B cell (primary cell): ENCODE results near the gene SPATA21. TPM values are rescaled to one million over a fixed set of nuclear protein-coding genes. Genes with fewer than 3 reads are reported as not detected.
A peak's percentile ranks its signal among the peaks of the same experiment; 100 is the strongest.

Experiments used
- ATAC-seq: fragments of 200-7000 bp; cut with Tn5 transposase; one replicate; pipeline ENCODE4 v1.10.0; 2021; ENCODE audit warnings: low read depth, mild to moderate bottlenecking, moderate number of reproducible peaks, moderate library complexity
- CTCF ChIA-PET: fragments of 350-600 bp; sonication (Branson Sonifier 250); formaldehyde crosslinking; loops from one replicate; lab custom pipeline; 2021; ENCODE audit warnings: antibody characterized with exemption, inconsistent platforms; lab: Charles Lee
- POLR2A ChIA-PET: fragments of 350-600 bp; sonication (Branson Sonifier 250); formaldehyde crosslinking; loops from one replicate; lab custom pipeline; 2021; ENCODE audit warnings: antibody characterized with exemption; lab: Charles Lee
- DNase-seq: peaks from one replicate; pipeline ENCODE4 v3.0.0; 2013
- H2AFZ ChIP-seq: 2 replicates; pipeline ENCODE4 v1.6.1; 2012; ENCODE audit warnings: mild to moderate bottlenecking, low read depth, low read length; ENCODE audit not compliant: insufficient read depth, poor library complexity, severe bottlenecking
- H3K27ac ChIP-seq, 2 donors: 1 replicate in 1 of 2; 2 replicates in 1 of 2; pipeline ENCODE4 v1.5.1; 2012 to 2013; ENCODE audit warnings: low read length in 2 of 2, mild to moderate bottlenecking in 2 of 2, moderate library complexity in 1 of 2
- H3K27me3 ChIP-seq, 4 experiments: fragments of 200-600 bp in 1 of 4; sonication (generic) in 1 of 4; replicated peaks in 1 of 4; 1 replicate in 2 of 4; 2 replicates in 2 of 4; pipeline versions ENCODE4 v1.6.1 to v1.7.0; 2013 to 2016; ENCODE audit warnings: low read length in 3 of 4, mild to moderate bottlenecking in 2 of 4, mixed read lengths in 1 of 4, moderate library complexity in 1 of 4; ENCODE audit not compliant: insufficient read depth in 4 of 4, control insufficient read depth in 3 of 4; ENCODE audit errors: control extremely low read depth in 1 of 4
- H3K36me3 ChIP-seq, 2 experiments: replicated peaks in 1 of 2; 1 replicate in 1 of 2; 2 replicates in 1 of 2; pipeline versions ENCODE4 v1.6.1 to v1.7.1; 2013; ENCODE audit warnings: low read length in 1 of 2; ENCODE audit not compliant: insufficient read depth in 2 of 2, control insufficient read depth in 1 of 2; ENCODE audit errors: control extremely low read depth in 1 of 2, extremely low read depth in 1 of 2
- H3K4me1 ChIP-seq, 2 donors: fragments of 200-600 bp in 1 of 2; sonication (generic) in 1 of 2; 1 replicate in 1 of 2; 2 replicates in 1 of 2; pipeline versions ENCODE4 v1.5.1 to v1.6.1; 2013 to 2017; ENCODE audit warnings: low read length in 2 of 2; ENCODE audit not compliant: control insufficient read depth in 2 of 2, insufficient read depth in 2 of 2
- H3K4me2 ChIP-seq: replicated peaks from 2 replicates; pipeline ENCODE3; 2012; ENCODE audit warnings: mild to moderate bottlenecking, low read depth, low read length; ENCODE audit not compliant: poor library complexity, severe bottlenecking
- H3K4me3 ChIP-seq, 5 experiments: fragments of 200-600 bp in 1 of 5; sonication (generic) in 1 of 5; 1 replicate in 3 of 5; 2 replicates in 2 of 5; pipeline versions ENCODE4 v1.5.1 to v1.7.0; 2011 to 2016; ENCODE audit warnings: low read length in 4 of 5, mild to moderate bottlenecking in 4 of 5, low read depth in 2 of 5, control low read depth in 1 of 5, moderate library complexity in 1 of 5; ENCODE audit not compliant: insufficient read depth in 1 of 5; ENCODE audit errors: control extremely low read depth in 1 of 5, extremely low read depth in 1 of 5
- H3K79me2 ChIP-seq: fragments of 200-600 bp; sonication (generic); one replicate; pipeline ENCODE4 v1.6.0; 2016; ENCODE audit warnings: low read length; ENCODE audit not compliant: control insufficient read depth, insufficient read depth
- H3K9ac ChIP-seq: fragments of 200-600 bp; sonication (generic); 2 replicates; pipeline ENCODE4 v1.6.1; 2017; ENCODE audit warnings: mild to moderate bottlenecking, low read length, moderate library complexity
- H3K9me3 ChIP-seq, 3 donors: one replicate each; pipeline versions ENCODE4 v1.6.1 to v1.7.1; 2013; ENCODE audit warnings: low read length in 2 of 3; ENCODE audit not compliant: control insufficient read depth in 2 of 3, insufficient read depth in 1 of 3; ENCODE audit errors: control extremely low read depth in 1 of 3
- H4K20me1 ChIP-seq: 2 replicates; pipeline ENCODE4 v1.6.0; 2012; ENCODE audit warnings: mild to moderate bottlenecking, low read length; ENCODE audit not compliant: insufficient read depth, control insufficient read depth, poor library complexity, severe bottlenecking
- H3K27ac Mint-ChIP-seq: one replicate; pipeline ENCODE4 v1.8.0; 2021; ENCODE audit warnings: mixed read lengths
- H3K27me3 Mint-ChIP-seq: one replicate; pipeline ENCODE4 v1.8.0; 2021; ENCODE audit warnings: mixed read lengths
- H3K4me1 Mint-ChIP-seq: one replicate; pipeline ENCODE4 v1.8.0; 2021; ENCODE audit warnings: mixed read lengths
- H3K4me3 Mint-ChIP-seq: one replicate; pipeline ENCODE4 v1.8.0; 2021; ENCODE audit warnings: mixed read lengths
- H3K9me3 Mint-ChIP-seq: one replicate; pipeline ENCODE4 v1.8.0; 2022; ENCODE audit warnings: mixed read lengths; ENCODE audit not compliant: insufficient read depth
- CTCF ChIP-seq: fragments of 200-600 bp; IDR thresholded peaks from one replicate; pipeline ENCODE4 v1.8.0; 2022; ENCODE audit warnings: antibody characterized with exemption, mild to moderate bottlenecking
- EZH2 ChIP-seq: IDR thresholded peaks from 2 replicates; pipeline ENCODE4 v1.6.1; 2012; ENCODE audit warnings: borderline replicate concordance, low read depth, mild to moderate bottlenecking, moderate library complexity, low read length; ENCODE audit not compliant: insufficient read depth, poor library complexity, severe bottlenecking
- whole genome bisulfite sequencing: methylation state at CpG from one replicate; pipeline ENCODE4 v1.1.5; 2013; ENCODE audit warnings: missing lambda C conversion rate; ENCODE audit not compliant: insufficient coverage; 5-methylcytosine and 5-hydroxymethylcytosine counted together
- intact Hi-C: fragments of 100-400 bp; cut with micrococcal nuclease; formaldehyde crosslinking; loops from one replicate; pipeline ENCODE4 v1.10.0; 2022
- polyA plus RNA-seq: library from polyadenylated mRNA; depleted of rRNA; stranded (reverse); fragments of >200 nt; gene quantifications from 2 replicates; pipeline ENCODE4 v1.2.3, GENCODE V29; 2012
- total RNA-seq, 2 donors: library from RNA; stranded (reverse); fragments of 120-200 nt in 1 of 2; gene quantifications; 1 replicate in 1 of 2; 2 replicates in 1 of 2; pipeline versions ENCODE4 v1.2.3 to v1.2.4, GENCODE V29; 2013 to 2022

SPATA21 gene
- total and polyA plus RNA-seq, 2 donors (not counting 1 experiment from before 2014, with no cell fraction given) = 0.01 TPM; not detected in 1

- peaks cover 45% of the 10 kb centered on the region for H3K4me1 Mint-ChIP-seq
- peak overlapping the region; percentile 99 for H3K4me3 Mint-ChIP-seq
- ATAC-seq = no peak
- H3K4me3 ChIP-seq = peak overlapping the region; percentile 89 to 98 (median 91)
- H3K9me3 ChIP-seq = no peaks in the 10 kb centered on the region
- ChIA-PET CTCF (interaction anchor here (1.1 to 2.3 kb wide), 3 partner anchors 14 to 72 kb away, joined by 3 to 11 read pairs (median 5); partner anchors contain the start of genes FBXO42 and NECAP2), POLR2A (interaction anchor here (0.5 to 2.6 kb wide), 10 partner anchors 10 to 671 kb away, joined by 3 to 8 read pairs (median 4); partner anchors contain the start of genes FBXO42 and NECAP2)
- no peaks in the 10 kb centered on the region for H3K27me3 ChIP-seq
- peak overlapping the region; percentile 98 to 99 for H3K27ac ChIP-seq
- 2% methylated on average over 20 of the region's 24 CpGs for WGBS
- intact Hi-C loops = loop anchor here (1.0 to 10.0 kb wide), 9 partner anchors 16 to 531 kb away; partner anchors contain the start of genes FBXO42, NECAP2 and ZBTB17
- H3K79me2 ChIP-seq = peaks cover 57% of the 10 kb centered on the region
- peaks cover 0 to 9% of the 10 kb centered on the region in 2 experiments for H3K36me3 ChIP-seq
- no peaks in the 10 kb centered on the region for H3K27me3 Mint-ChIP-seq
- H3K9me3 Mint-ChIP-seq = no peaks in the 10 kb centered on the region
- DNase-seq = no peak
- peaks cover 55% of the 10 kb centered on the region for H4K20me1 ChIP-seq
- H3K4me2 ChIP-seq = peak overlapping the region; percentile 85
- H3K9ac ChIP-seq = peak overlapping the region; percentile 95
- peak overlapping the region; percentile 100 for H3K27ac Mint-ChIP-seq
- H3K4me1 ChIP-seq = peaks cover 26 to 42% of the 10 kb centered on the region in 2 donors
- peak overlapping the region; percentile 68 for H2AFZ ChIP-seq
- TF ChIP-seq EZH2 = no peak
- no peak for TF ChIP-seq CTCF
Observed at GRCh38 chr1:16367968-16368890, 69.0 kb downstream of the SPATA21 start.
